A673 (cell line): Measurements from ENCODE around the gene RAPGEF2.

Experiments used
- EZH2 ChIP-seq: fragments of 200-600 bp; sonication (generic); IDR thresholded peaks from 2 replicates; pipeline ENCODE4 v1.6.1; 2017; ENCODE audit warnings: borderline replicate concordance, low read depth, mild to moderate bottlenecking, mixed read lengths, antibody characterized with exemption, low read length; ENCODE audit not compliant: poor library complexity, severe bottlenecking
- TF ChIP-seq, protein P1 (sequence below): fragments of 300-800, 200-600 bp; sonication (generic); conservative IDR thresholded peaks from 2 replicates; pipeline ENCODE4 v1.5.1; 2017; ENCODE audit warnings: low read depth, mild to moderate bottlenecking, antibody characterized with exemption, low read length, moderate library complexity, mixed read lengths

GRCh38 chr4:159341522-159341921 is 238.6 kb downstream of the RAPGEF2 start:
- TF ChIP-seq, protein P1, sequence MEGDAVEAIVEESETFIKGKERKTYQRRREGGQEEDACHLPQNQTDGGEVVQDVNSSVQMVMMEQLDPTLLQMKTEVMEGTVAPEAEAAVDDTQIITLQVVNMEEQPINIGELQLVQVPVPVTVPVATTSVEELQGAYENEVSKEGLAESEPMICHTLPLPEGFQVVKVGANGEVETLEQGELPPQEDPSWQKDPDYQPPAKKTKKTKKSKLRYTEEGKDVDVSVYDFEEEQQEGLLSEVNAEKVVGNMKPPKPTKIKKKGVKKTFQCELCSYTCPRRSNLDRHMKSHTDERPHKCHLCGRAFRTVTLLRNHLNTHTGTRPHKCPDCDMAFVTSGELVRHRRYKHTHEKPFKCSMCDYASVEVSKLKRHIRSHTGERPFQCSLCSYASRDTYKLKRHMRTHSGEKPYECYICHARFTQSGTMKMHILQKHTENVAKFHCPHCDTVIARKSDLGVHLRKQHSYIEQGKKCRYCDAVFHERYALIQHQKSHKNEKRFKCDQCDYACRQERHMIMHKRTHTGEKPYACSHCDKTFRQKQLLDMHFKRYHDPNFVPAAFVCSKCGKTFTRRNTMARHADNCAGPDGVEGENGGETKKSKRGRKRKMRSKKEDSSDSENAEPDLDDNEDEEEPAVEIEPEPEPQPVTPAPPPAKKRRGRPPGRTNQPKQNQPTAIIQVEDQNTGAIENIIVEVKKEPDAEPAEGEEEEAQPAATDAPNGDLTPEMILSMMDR, result no peak
- no peak for TF ChIP-seq EZH2
